Measurements from ENCODE around the gene ZNF565. TPM values are rescaled to one million over a fixed set of nuclear protein-coding genes. Genes with fewer than 3 reads are reported as not detected.

ZNF565 gene
- total and polyA plus RNA-seq, 2 of the 13 experiments (the other 11 are each of a cell fraction or from before 2014, with no cell fraction given), result 1.8 to 5.2 TPM

GRCh38 chr19:36214386-36215275, at the start of gene ZNF565, which contains the start of gene ZNF146 (continued):
- TF ChIP-seq GMEB1 (CRISPR knock-in tag; IDR thresholded peaks at IDR 0.05; ENCODE audit: borderline replicate concordance), result peak; percentile 100
- no peak for TF ChIP-seq ZFP82 (CRISPR knock-in tag; IDR thresholded peaks at IDR 0.05; ENCODE audit: borderline replicate concordance)
- TF ChIP-seq ELF1 (CRISPR knock-in tag; IDR thresholded peaks at IDR 0.05), result peak; percentile 68
- TF ChIP-seq HNF1B (CRISPR knock-in tag; IDR thresholded peaks at IDR 0.05), result peak; percentile 68
- no peak for TF ChIP-seq MTA3 (CRISPR knock-in tag; IDR thresholded peaks at IDR 0.05)
- no peak for TF ChIP-seq ZNF318 (CRISPR knock-in tag; IDR thresholded peaks at IDR 0.05)
- TF ChIP-seq TCF12 (IDR thresholded peaks at IDR 0.05), result no peak
- peak; percentile 81; the same call in 1 of the 2 replicates for TF ChIP-seq TCF12 (CRISPR knock-in tag; IDR thresholded peaks at IDR 0.05)
- TF ChIP-seq ZNF101 (CRISPR knock-in tag; IDR thresholded peaks at IDR 0.05; ENCODE audit: borderline replicate concordance, low read depth), result no peak
- TF ChIP-seq POLR2G (IDR thresholded peaks at IDR 0.05; ENCODE audit: low read depth, low read length), result no peak; the same call in 1 of the 2 replicates
- TF ChIP-seq ZBTB3 (CRISPR knock-in tag; IDR thresholded peaks at IDR 0.05; ENCODE audit: borderline replicate concordance, low read depth), result no peak
- no peak for TF ChIP-seq RORA (CRISPR knock-in tag; IDR thresholded peaks at IDR 0.05)
- peak; percentile 57 for TF ChIP-seq TEAD3 (CRISPR knock-in tag; optimal IDR thresholded peaks at IDR 0.05; ENCODE audit: borderline replicate concordance)
- TF ChIP-seq RBM39 (IDR thresholded peaks at IDR 0.05; ENCODE audit: low read depth, low read length, poor library complexity, severe bottlenecking), result peak; percentile 86
- peak; percentile 39; the same call in 1 of the 2 replicates for TF ChIP-seq ZFP90 (CRISPR knock-in tag; IDR thresholded peaks at IDR 0.05; ENCODE audit: borderline replicate concordance)
- TF ChIP-seq ASH2L (IDR thresholded peaks at IDR 0.05; ENCODE audit: insufficient read length, low read depth, low read length), result peak; percentile 88
- no peak for TF ChIP-seq JUNB (CRISPR knock-in tag; IDR thresholded peaks at IDR 0.05; ENCODE audit: borderline replicate concordance)

Data from HepG2 (cell line).